K562 (cell line): Measurements from ENCODE around the gene NAA15. TPM values are rescaled to one million over a fixed set of nuclear protein-coding genes. Genes with fewer than 3 reads are reported as not detected.

Source experiments
- BCOR ChIP-seq: fragments of 450-650 bp; IDR thresholded peaks from 2 replicates; pipeline ENCODE4 v1.6.1; 2016
- CHCHD3 ChIP-seq: fragments of 250-450 bp; sonication (Bioruptor Pico); IDR thresholded peaks from 2 replicates; pipeline ENCODE4 v2.1.2; 2022; ENCODE audit warnings: mild to moderate bottlenecking
- EP300 ChIP-seq: IDR thresholded peaks from 2 replicates; pipeline ENCODE4 v1.6.1; 2012; ENCODE audit warnings: low read length, improper control_type of control experiment
- FIP1L1 ChIP-seq: fragments of 200-400 bp; formaldehyde crosslinking; IDR thresholded peaks from 2 replicates; pipeline ENCODE4 v1.6.1; 2018; ENCODE audit warnings: mild to moderate bottlenecking, low read depth, low read length; ENCODE audit not compliant: poor library complexity, severe bottlenecking
- HDAC6 ChIP-seq: IDR thresholded peaks from 2 replicates; pipeline ENCODE4 v1.6.1; 2012; ENCODE audit warnings: low read depth, mild to moderate bottlenecking, control low read depth, inconsistent platforms, low read length, moderate library complexity
- KHSRP ChIP-seq: fragments of 450-650 bp; IDR thresholded peaks from 2 replicates; pipeline ENCODE4 v1.6.1; 2017
- KLF6 ChIP-seq: fragments of 250-450 bp; sonication (Bioruptor Pico); IDR thresholded peaks from 2 replicates; pipeline ENCODE4 v1.4.0; 2020; ENCODE audit warnings: mild to moderate bottlenecking, moderate library complexity, borderline replicate concordance
- L3MBTL2 ChIP-seq: fragments of 450-650 bp; IDR thresholded peaks from 2 replicates; pipeline ENCODE4 v1.6.1; 2016; ENCODE audit warnings: mild to moderate bottlenecking, moderate library complexity
- POLR2H ChIP-seq: IDR thresholded peaks from 2 replicates; pipeline ENCODE4 v1.6.1; 2016; ENCODE audit warnings: missing genetic modification characterization, low read depth, mild to moderate bottlenecking, control low read depth, missing compliant biosample characterization, moderate library complexity
- POLR3G ChIP-seq: IDR thresholded peaks from 2 replicates; pipeline ENCODE4 v1.6.1; 2011; ENCODE audit not compliant: insufficient read length, insufficient replicate concordance; ENCODE audit errors: extremely low read depth
- SIN3A ChIP-seq, 2 experiments: fragments of 150-350 bp in 1 of 2; IDR thresholded peaks; 2 replicates each; pipeline ENCODE4 v1.6.1; 2011 to 2016; ENCODE audit warnings: borderline replicate concordance in 2 of 2, low read depth in 2 of 2, low read length in 2 of 2, mild to moderate bottlenecking in 2 of 2, moderate library complexity in 2 of 2; ENCODE audit not compliant: control insufficient read depth in 1 of 2
- TEAD2 ChIP-seq: fragments of 450-650 bp; IDR thresholded peaks from 2 replicates; pipeline ENCODE4 v1.6.1; 2016; ENCODE audit warnings: missing genetic modification characterization, control low read depth, missing compliant biosample characterization
- ZFPM2 ChIP-seq: fragments of 250-450 bp; sonication (Bioruptor Pico); IDR thresholded peaks from 2 replicates; pipeline ENCODE4 v1.5.1; 2022; ENCODE audit warnings: mild to moderate bottlenecking
- ZNF197 ChIP-seq: fragments of 200-800 bp; sonication (Bioruptor generic); IDR thresholded peaks from 2 replicates; pipeline ENCODE4 v1.6.1; 2016; ENCODE audit warnings: low read depth, missing genetic modification characterization, missing compliant biosample characterization
- polyA plus RNA-seq, 8 experiments: library from polyadenylated mRNA; depleted of rRNA in 4 of 8; stranded (reverse) in 5 of 8; unstranded in 3 of 8; fragments of >200 nt; fragmentation: Nextera tagmentation in 2 of 8; fragmentation: Illumina TruSeq in 1 of 8; extraction: Ambion mirVana in 2 of 8; extraction: Trizol in 1 of 8; gene quantifications; 2 replicates each; pipeline versions ENCODE4 v1.2.1 to v1.2.3, GENCODE V29; 2011 to 2014; ENCODE audit warnings: inconsistent platforms in 1 of 8, missing spikeins in 1 of 8
- total RNA-seq, 7 experiments: library from RNA; depleted of rRNA in 6 of 7; stranded (reverse); fragments of >200 nt in 6 of 7; fragmentation: Illumina TruSeq in 2 of 7; extraction: Trizol in 2 of 7; gene quantifications; 2 replicates each; pipeline versions ENCODE4 v1.2.1 to v1.2.3, GENCODE V29; 2011 to 2021; ENCODE audit warnings: low replicate concordance in 1 of 7
- TF ChIP-seq, protein P1 (sequence below): fragments of 450-650 bp; conservative IDR thresholded peaks from 2 replicates; pipeline ENCODE4 v1.6.1; 2016; ENCODE audit warnings: missing genetic modification characterization, low read depth, mild to moderate bottlenecking, control low read depth, missing compliant biosample characterization
- TF ChIP-seq, protein P2 (sequence below): fragments of 250-450 bp; sonication (Bioruptor Pico); IDR thresholded peaks from 2 replicates; pipeline ENCODE4 v1.8.0; 2022; ENCODE audit warnings: inconsistent platforms
- TF ChIP-seq, protein P3 (sequence below): fragments of 450-650 bp; IDR thresholded peaks from 2 replicates; pipeline ENCODE4 v1.6.1; 2016; ENCODE audit warnings: mild to moderate bottlenecking
- TF ChIP-seq, protein P4 (sequence below): fragments of 250-450 bp; sonication (Bioruptor Pico); IDR thresholded peaks from 2 replicates; pipeline ENCODE4 v1.4.0; 2020; ENCODE audit warnings: borderline replicate concordance
- TF ChIP-seq, protein P5 (sequence below), 2 experiments: fragments of 250-450 bp in 1 of 2; fragments of 450-650 bp in 1 of 2; sonication (Bioruptor Pico) in 1 of 2; IDR thresholded peaks; 2 replicates each; pipeline versions ENCODE4 v1.6.1 to v1.8.0; 2016 to 2021; ENCODE audit warnings: mild to moderate bottlenecking in 2 of 2, moderate library complexity in 2 of 2, missing compliant biosample characterization in 1 of 2, missing genetic modification characterization in 1 of 2

NAA15 gene
- total and polyA plus RNA-seq, 9 of the 15 experiments (the other 6 are each of a cell fraction or from before 2014, with no cell fraction given), result 37.8 to 117 (median 63.2) TPM

DNA sequence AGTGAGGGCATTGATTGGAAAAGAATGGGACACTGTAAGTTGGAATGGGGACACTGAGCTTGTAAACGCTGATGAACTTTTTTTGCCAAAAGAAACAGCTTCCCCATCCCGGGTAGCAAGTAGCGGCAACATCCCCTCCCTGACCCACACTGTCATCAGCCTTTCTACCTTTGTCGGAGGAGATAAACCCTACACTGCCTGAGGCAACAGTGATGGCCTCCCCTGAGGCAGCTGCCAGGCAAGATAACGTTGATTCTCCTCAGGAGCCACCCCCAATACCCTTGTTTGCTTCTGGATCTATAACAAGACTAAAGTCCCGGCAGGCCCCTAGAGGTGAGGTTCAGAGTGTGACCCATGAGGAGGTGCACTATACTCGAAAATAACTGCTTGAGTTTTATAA is 142.4 kb downstream of the NAA15 start (continued):
- TF ChIP-seq L3MBTL2 (peak; percentile 42; the same call in 1 of the 2 replicates), FIP1L1 (no peak), HDAC6 (no peak), ZNF197 (no peak), KLF6 (no peak), SIN3A (IDR thresholded peaks at IDR 0.05; ENCODE audit: borderline replicate concordance in 2 of 2, control insufficient read depth in 1 of 2, low read depth in 2 of 2, low read length in 2 of 2) (no peak), KHSRP (no peak), TEAD2 (tag) (no peak), POLR3G (no peak), EP300 (peak; percentile 76), POLR2H (tag) (no peak), ZFPM2 (no peak), CHCHD3 (no peak), BCOR (peak; percentile 18; the same call in 1 of the 2 replicates)
- TF ChIP-seq, protein P1, sequence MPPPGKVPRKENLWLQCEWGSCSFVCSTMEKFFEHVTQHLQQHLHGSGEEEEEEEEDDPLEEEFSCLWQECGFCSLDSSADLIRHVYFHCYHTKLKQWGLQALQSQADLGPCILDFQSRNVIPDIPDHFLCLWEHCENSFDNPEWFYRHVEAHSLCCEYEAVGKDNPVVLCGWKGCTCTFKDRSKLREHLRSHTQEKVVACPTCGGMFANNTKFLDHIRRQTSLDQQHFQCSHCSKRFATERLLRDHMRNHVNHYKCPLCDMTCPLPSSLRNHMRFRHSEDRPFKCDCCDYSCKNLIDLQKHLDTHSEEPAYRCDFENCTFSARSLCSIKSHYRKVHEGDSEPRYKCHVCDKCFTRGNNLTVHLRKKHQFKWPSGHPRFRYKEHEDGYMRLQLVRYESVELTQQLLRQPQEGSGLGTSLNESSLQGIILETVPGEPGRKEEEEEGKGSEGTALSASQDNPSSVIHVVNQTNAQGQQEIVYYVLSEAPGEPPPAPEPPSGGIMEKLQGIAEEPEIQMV (tag), result no peak
- TF ChIP-seq, protein P2, sequence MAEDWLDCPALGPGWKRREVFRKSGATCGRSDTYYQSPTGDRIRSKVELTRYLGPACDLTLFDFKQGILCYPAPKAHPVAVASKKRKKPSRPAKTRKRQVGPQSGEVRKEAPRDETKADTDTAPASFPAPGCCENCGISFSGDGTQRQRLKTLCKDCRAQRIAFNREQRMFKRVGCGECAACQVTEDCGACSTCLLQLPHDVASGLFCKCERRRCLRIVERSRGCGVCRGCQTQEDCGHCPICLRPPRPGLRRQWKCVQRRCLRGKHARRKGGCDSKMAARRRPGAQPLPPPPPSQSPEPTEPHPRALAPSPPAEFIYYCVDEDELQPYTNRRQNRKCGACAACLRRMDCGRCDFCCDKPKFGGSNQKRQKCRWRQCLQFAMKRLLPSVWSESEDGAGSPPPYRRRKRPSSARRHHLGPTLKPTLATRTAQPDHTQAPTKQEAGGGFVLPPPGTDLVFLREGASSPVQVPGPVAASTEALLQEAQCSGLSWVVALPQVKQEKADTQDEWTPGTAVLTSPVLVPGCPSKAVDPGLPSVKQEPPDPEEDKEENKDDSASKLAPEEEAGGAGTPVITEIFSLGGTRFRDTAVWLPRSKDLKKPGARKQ (CRISPR knock-in tag), result no peak
- TF ChIP-seq, protein P3, sequence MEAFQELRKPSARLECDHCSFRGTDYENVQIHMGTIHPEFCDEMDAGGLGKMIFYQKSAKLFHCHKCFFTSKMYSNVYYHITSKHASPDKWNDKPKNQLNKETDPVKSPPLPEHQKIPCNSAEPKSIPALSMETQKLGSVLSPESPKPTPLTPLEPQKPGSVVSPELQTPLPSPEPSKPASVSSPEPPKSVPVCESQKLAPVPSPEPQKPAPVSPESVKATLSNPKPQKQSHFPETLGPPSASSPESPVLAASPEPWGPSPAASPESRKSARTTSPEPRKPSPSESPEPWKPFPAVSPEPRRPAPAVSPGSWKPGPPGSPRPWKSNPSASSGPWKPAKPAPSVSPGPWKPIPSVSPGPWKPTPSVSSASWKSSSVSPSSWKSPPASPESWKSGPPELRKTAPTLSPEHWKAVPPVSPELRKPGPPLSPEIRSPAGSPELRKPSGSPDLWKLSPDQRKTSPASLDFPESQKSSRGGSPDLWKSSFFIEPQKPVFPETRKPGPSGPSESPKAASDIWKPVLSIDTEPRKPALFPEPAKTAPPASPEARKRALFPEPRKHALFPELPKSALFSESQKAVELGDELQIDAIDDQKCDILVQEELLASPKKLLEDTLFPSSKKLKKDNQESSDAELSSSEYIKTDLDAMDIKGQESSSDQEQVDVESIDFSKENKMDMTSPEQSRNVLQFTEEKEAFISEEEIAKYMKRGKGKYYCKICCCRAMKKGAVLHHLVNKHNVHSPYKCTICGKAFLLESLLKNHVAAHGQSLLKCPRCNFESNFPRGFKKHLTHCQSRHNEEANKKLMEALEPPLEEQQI, result peak; percentile 69; the same call in 1 of the 2 replicates
- TF ChIP-seq, protein P4, sequence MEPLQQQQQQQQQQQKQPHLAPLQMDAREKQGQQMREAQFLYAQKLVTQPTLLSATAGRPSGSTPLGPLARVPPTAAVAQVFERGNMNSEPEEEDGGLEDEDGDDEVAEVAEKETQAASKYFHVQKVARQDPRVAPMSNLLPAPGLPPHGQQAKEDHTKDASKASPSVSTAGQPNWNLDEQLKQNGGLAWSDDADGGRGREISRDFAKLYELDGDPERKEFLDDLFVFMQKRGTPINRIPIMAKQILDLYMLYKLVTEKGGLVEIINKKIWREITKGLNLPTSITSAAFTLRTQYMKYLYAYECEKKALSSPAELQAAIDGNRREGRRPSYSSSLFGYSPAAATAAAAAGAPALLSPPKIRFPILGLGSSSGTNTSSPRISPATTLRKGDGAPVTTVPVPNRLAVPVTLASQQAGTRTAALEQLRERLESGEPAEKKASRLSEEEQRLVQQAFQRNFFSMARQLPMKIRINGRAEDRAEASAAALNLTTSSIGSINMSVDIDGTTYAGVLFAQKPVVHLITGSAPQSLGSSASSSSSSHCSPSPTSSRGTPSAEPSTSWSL, result no peak
- TF ChIP-seq, protein P5, sequence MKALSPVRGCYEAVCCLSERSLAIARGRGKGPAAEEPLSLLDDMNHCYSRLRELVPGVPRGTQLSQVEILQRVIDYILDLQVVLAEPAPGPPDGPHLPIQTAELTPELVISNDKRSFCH (CRISPR knock-in tag; IDR thresholded peaks at IDR 0.05), result no peak
- TF ChIP-seq, protein P5 (tag; IDR thresholded peaks at IDR 0.05), result no peak
